ENCODE results near the gene CTSZ.

DNA sequence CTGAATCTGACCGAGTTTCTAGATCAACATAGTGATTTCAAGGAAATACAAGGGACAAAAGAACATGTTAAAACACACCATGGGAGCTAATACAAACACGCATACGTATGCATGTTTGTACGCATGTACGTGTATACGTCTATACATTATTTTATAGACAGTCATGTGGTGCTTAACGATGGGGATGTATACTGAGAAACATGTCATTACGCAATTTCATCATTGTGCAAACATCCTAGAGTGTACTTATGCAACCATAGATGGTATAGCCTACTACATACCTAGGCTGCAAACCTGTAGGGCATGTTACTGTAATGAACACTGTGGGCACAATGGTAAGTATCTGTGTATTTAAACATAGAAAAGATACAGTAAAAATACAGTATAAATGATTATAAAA, 51.0 kb downstream of the CTSZ start:
- TF ChIP-seq POLR2AphosphoS5 (IDR thresholded peaks at IDR 0.05; ENCODE audit: low read length) (no peak), NR2C1 (IDR thresholded peaks at IDR 0.05) (no peak), EP300 (IDR thresholded peaks at IDR 0.05; ENCODE audit: borderline replicate concordance in 1 of 2, control insufficient read depth in 1 of 2, low read depth in 2 of 2, low read length in 2 of 2) (no peak)

All from GM12878 (cell line).